Hepatocyte (in vitro differentiated cells): Measurements from ENCODE around the gene NFIA. TPM values are rescaled to one million over a fixed set of nuclear protein-coding genes. Genes with fewer than 3 reads are reported as not detected.

ENCODE experiments used
- DNase-seq: peaks from one replicate; pipeline ENCODE4 v3.0.0-alpha.2; 2016; ENCODE audit warnings: low spot score
- H2AFZ ChIP-seq: fragments of 200-600 bp; sonication (generic); 2 replicates; pipeline ENCODE4 v1.6.0; 2016; ENCODE audit warnings: antibody characterized with exemption, mild to moderate bottlenecking
- H3K27ac ChIP-seq: fragments of 200-600 bp; sonication (generic); 2 replicates; pipeline ENCODE4 v1.5.1; 2016; ENCODE audit warnings: mild to moderate bottlenecking
- H3K27me3 ChIP-seq: fragments of 200-600 bp; sonication (generic); 2 replicates; pipeline ENCODE4 v1.6.1; 2016
- H3K36me3 ChIP-seq: fragments of 200-600 bp; sonication (generic); replicated peaks from 2 replicates; pipeline ENCODE4 v1.5.1; 2016; ENCODE audit warnings: low read depth; ENCODE audit not compliant: insufficient read depth
- H3K4me1 ChIP-seq: fragments of 200-600 bp; sonication (generic); 2 replicates; pipeline ENCODE4 v1.5.1; 2016; ENCODE audit warnings: mild to moderate bottlenecking, moderate library complexity; ENCODE audit not compliant: insufficient read depth
- H3K4me2 ChIP-seq: fragments of 200-600 bp; sonication (generic); 2 replicates; pipeline ENCODE4 v1.6.0; 2016
- H3K4me3 ChIP-seq: fragments of 200-600 bp; sonication (generic); 2 replicates; pipeline ENCODE4 v1.5.1; 2016; ENCODE audit warnings: mild to moderate bottlenecking
- H3K79me2 ChIP-seq: fragments of 200-600 bp; sonication (generic); 2 replicates; pipeline ENCODE4 v1.6.0; 2017; ENCODE audit warnings: mild to moderate bottlenecking
- H3K9me2 ChIP-seq: fragments of 200-600 bp; sonication (generic); replicated peaks from 2 replicates; pipeline ENCODE4 v1.6.0; 2017; ENCODE audit warnings: mild to moderate bottlenecking; ENCODE audit not compliant: insufficient read depth
- H3K9me3 ChIP-seq: fragments of 200-600 bp; sonication (generic); 2 replicates; pipeline ENCODE4 v1.5.1; 2016; ENCODE audit warnings: low read depth, mild to moderate bottlenecking
- H4K20me1 ChIP-seq: fragments of 200-600 bp; sonication (generic); 2 replicates; pipeline ENCODE4 v1.6.0; 2016; ENCODE audit warnings: mild to moderate bottlenecking; ENCODE audit not compliant: insufficient read depth, poor library complexity, severe bottlenecking
- EZH2 ChIP-seq: fragments of 200-600 bp; sonication (generic); IDR thresholded peaks from 2 replicates; pipeline ENCODE4 v1.6.1; 2016; ENCODE audit warnings: antibody characterized with exemption, mild to moderate bottlenecking, borderline replicate concordance
- EZH2phosphoT487 ChIP-seq: fragments of 200-600 bp; sonication (generic); IDR thresholded peaks from one replicate; pipeline ENCODE4 v1.6.1; 2018; ENCODE audit warnings: antibody characterized with exemption, mild to moderate bottlenecking, low read depth, moderate library complexity; ENCODE audit not compliant: unreplicated experiment, severe bottlenecking
- WGBS: methylation state at CpG from one replicate; pipeline ENCODE4 v1.1.6; 2016; ENCODE audit warnings: low lambda C conversion rate; ENCODE audit errors: missing lambda C conversion rate; 5-methylcytosine and 5-hydroxymethylcytosine counted together
- polyA plus RNA-seq: library from polyadenylated mRNA; unstranded; fragments of >200 nt; fragmentation: Nextera tagmentation; extraction: Ambion mirVana; gene quantifications from 2 replicates; pipeline ENCODE4 v1.2.1, GENCODE V29; 2016
- total RNA-seq: library from RNA; depleted of rRNA; stranded (reverse); fragments of >200 nt; gene quantifications from 2 replicates; pipeline ENCODE4 v1.2.3, GENCODE V29; 2014
- TF ChIP-seq, protein P1 (sequence below): fragments of 200-600 bp; sonication (generic); IDR thresholded peaks from 2 replicates; pipeline ENCODE4 v1.5.1; 2016; ENCODE audit warnings: antibody characterized with exemption, mild to moderate bottlenecking; ENCODE audit not compliant: poor library complexity

The NFIA gene
- total and polyA plus RNA-seq, 2 experiments from 2014 or later, result 15.1 to 18.2 TPM

DNA sequence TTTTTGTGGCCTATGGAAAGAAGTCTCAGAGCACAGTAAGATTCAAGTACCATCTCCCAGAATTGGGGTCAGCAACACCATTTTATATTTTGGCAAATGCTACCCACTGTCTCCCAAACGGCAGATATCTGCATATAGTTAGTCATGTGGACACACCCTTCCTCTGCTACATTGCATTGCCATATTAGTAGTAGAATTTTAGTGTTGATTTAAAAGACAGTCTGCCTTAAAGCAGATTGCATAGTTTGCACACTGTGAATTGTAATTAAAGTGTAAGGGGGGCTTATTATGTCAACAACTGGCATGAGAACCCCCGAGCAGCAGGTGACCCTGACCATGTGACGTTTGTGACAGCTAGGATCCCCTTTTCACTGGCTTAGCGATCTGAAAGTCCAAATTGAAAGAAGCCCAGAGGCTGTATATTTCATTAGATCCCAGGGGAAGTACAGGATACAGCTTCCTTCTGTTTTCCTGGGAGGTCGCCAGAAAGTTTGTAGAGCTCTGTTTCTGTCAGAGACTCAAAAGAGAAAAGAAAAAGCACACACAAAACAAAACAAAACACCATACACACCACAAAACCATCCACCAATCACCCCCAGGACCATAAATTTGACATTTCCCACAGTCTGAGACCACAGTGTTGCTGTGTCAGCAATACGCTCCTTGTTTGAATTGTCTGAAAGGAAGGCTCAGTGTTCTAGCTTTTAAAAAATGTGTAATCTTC lies 172.4 kb downstream of the NFIA start:
- H3K9me2 ChIP-seq, result no peaks in the 10 kb centered on the region
- H3K4me1 ChIP-seq, result peaks cover 3% of the 10 kb centered on the region
- no peaks in the 10 kb centered on the region for H3K27me3 ChIP-seq
- peak overlapping the region; percentile 57 for H3K4me2 ChIP-seq
- 52% methylated on average over 6 of the region's 6 CpGs for WGBS
- H3K9me3 ChIP-seq, result no peaks in the 10 kb centered on the region
- no peaks in the 10 kb centered on the region for H4K20me1 ChIP-seq
- no peaks in the 10 kb centered on the region for H3K36me3 ChIP-seq
- H3K79me2 ChIP-seq, result peaks cover 46% of the 10 kb centered on the region
- H2AFZ ChIP-seq, result no peak overlapping the region
- peak; percentile 45 for DNase-seq
- no peak for TF ChIP-seq EZH2
- no peak for TF ChIP-seq EZH2phosphoT487
- TF ChIP-seq, protein P1, sequence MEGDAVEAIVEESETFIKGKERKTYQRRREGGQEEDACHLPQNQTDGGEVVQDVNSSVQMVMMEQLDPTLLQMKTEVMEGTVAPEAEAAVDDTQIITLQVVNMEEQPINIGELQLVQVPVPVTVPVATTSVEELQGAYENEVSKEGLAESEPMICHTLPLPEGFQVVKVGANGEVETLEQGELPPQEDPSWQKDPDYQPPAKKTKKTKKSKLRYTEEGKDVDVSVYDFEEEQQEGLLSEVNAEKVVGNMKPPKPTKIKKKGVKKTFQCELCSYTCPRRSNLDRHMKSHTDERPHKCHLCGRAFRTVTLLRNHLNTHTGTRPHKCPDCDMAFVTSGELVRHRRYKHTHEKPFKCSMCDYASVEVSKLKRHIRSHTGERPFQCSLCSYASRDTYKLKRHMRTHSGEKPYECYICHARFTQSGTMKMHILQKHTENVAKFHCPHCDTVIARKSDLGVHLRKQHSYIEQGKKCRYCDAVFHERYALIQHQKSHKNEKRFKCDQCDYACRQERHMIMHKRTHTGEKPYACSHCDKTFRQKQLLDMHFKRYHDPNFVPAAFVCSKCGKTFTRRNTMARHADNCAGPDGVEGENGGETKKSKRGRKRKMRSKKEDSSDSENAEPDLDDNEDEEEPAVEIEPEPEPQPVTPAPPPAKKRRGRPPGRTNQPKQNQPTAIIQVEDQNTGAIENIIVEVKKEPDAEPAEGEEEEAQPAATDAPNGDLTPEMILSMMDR, result no peak
- H3K4me3 ChIP-seq, result no peak overlapping the region
- H3K27ac ChIP-seq, result peak overlapping the region; percentile 74

DNA sequence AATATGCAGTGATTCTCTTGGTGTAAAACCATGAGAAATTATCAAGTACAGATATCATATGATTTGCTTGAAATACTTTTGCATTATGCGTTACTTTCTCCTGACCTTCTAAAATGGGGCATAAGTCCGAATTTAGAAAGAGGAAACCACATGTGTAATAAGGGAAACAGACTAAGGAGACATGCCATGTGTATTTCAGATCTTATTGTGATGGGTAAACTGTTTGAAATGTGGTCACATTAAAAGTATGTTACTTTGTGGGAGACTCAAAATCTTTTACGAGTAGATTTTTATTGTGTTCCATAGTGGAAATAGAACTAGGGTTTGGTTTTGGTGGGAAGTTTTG lies 173.0 kb downstream of the NFIA start:
- no peaks in the 10 kb centered on the region for H3K9me3 ChIP-seq
- H3K4me3 ChIP-seq, result no peak overlapping the region
- no peaks in the 10 kb centered on the region for H3K36me3 ChIP-seq
- H2AFZ ChIP-seq, result no peak overlapping the region
- TF ChIP-seq EZH2phosphoT487 (no peak), EZH2 (no peak)
- TF ChIP-seq, protein P1, result no peak
- DNase-seq, result no peak
- peak overlapping the region; percentile 74 for H3K27ac ChIP-seq
- peaks cover 44% of the 10 kb centered on the region for H3K79me2 ChIP-seq
- H4K20me1 ChIP-seq, result no peaks in the 10 kb centered on the region
- H3K27me3 ChIP-seq, result no peaks in the 10 kb centered on the region
- peak overlapping the region; percentile 57 for H3K4me2 ChIP-seq
- WGBS, result 75% methylated on average over 3 of the region's 3 CpGs
- H3K4me1 ChIP-seq, result peaks cover 3% of the 10 kb centered on the region
- no peaks in the 10 kb centered on the region for H3K9me2 ChIP-seq

DNA sequence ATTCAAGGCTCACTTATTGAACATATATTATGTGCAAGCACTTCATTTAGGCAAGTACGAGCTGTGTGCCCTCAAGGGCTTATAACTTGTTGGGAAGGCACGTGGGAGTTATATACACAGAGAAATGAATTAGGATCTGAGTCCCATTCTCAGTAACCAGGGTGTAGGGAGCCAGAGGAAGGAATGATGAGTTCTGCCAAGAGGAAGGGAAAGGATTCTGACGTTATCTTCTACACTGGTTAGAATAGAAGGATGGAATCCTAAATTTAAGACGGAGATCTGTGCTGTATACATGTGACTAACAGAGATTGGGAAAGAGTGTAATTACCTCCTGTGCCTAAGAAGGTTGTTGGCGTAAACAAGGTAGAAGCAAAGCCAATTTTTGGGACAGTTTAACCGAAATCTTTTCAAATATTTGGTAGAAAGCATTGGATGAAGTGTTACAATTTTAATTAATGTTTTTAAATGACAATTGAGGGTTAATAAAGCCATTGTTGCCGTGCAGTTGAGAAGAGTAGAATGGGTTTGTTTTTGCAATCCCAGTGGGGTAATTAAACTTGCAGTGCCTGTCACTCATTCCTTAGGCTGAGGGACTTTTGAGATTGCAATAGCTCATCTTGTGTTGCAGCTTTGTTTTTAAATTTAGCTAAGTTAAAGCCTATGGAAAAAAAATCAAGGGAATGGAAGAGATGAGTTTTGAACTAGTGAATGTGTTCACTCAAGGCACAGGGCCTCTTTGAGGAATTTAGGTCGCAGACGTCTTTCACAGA lies 177.2 kb downstream of the NFIA start:
- Histone ChIP-seq H3K27me3 (no peaks in the 10 kb centered on the region), H2AFZ (no peak overlapping the region), H4K20me1 (no peaks in the 10 kb centered on the region), H3K9me2 (no peaks in the 10 kb centered on the region), H3K4me1 (no peaks in the 10 kb centered on the region), H3K36me3 (no peaks in the 10 kb centered on the region), H3K79me2 (peaks cover 40% of the 10 kb centered on the region), H3K27ac (no peak overlapping the region), H3K9me3 (no peaks in the 10 kb centered on the region), H3K4me3 (no peak overlapping the region), H3K4me2 (no peak overlapping the region)
- TF ChIP-seq EZH2 (no peak), EZH2phosphoT487 (no peak)
- TF ChIP-seq, protein P1, result no peak
- 76% methylated on average over 9 of the region's 9 CpGs for WGBS
- no peak for DNase-seq
